GM06990 (cell line): ENCODE measurements around the gene BLZF1.
"Not testable (repeated sequence)": the region's sequence is repeated elsewhere in the genome, so short reads cannot be mapped to it uniquely, and the experiment has no call there.

ENCODE experiments used
- DNase-seq: peaks from one replicate; pipeline ENCODE4 v3.0.0-alpha.2; 2011; ENCODE audit not compliant: insufficient read length; ENCODE audit errors: extremely low read depth
- H3K27me3 ChIP-seq: replicated peaks from 2 replicates; pipeline ENCODE4 v1.6.0; 2011; ENCODE audit warnings: low read length; ENCODE audit not compliant: control insufficient read depth, insufficient read depth
- H3K36me3 ChIP-seq: 2 replicates; pipeline ENCODE4 v1.5.1; 2011; ENCODE audit warnings: low read length; ENCODE audit not compliant: control insufficient read depth, insufficient read depth
- H3K4me3 ChIP-seq: replicated peaks from 2 replicates; pipeline ENCODE4 v1.5.1; 2011; ENCODE audit warnings: low read depth, mild to moderate bottlenecking, control low read depth, low read length
- CTCF ChIP-seq: IDR thresholded peaks from 2 replicates; pipeline ENCODE4 v1.5.1; 2011; ENCODE audit warnings: low read length, control low read depth, mild to moderate bottlenecking, inconsistent platforms; ENCODE audit not compliant: insufficient read depth, poor library complexity, severe bottlenecking

The BLZF1 gene

GRCh38 chr1:169326261-169326955, 41.6 kb upstream of the BLZF1 start:
- Histone ChIP-seq H3K4me3 (no peak overlapping the region), H3K27me3 (no peaks in the 10 kb centered on the region), H3K36me3 (no peaks in the 10 kb centered on the region)
- no peak for TF ChIP-seq CTCF
- DNase-seq = no peak

- H3K36me3 ChIP-seq = no peaks in the 10 kb centered on the region
- DNase-seq = no peak
- no peak overlapping the region for H3K4me3 ChIP-seq
- no peak for TF ChIP-seq CTCF
- no peaks in the 10 kb centered on the region for H3K27me3 ChIP-seq
Measured at GRCh38 chr1:169326956-169327268, 41.1 kb upstream of the BLZF1 start.

- H3K27me3 ChIP-seq = no peaks in the 10 kb centered on the region
- no peak for DNase-seq
- no peaks in the 10 kb centered on the region for H3K36me3 ChIP-seq
- TF ChIP-seq CTCF = no peak
- no peak overlapping the region for H3K4me3 ChIP-seq
Measured at GRCh38 chr1:169327875-169328274, 40.1 kb upstream of the BLZF1 start.

- Histone ChIP-seq H3K27me3 (no peaks in the 10 kb centered on the region), H3K36me3 (no peaks in the 10 kb centered on the region), H3K4me3 (no peak overlapping the region)
- TF ChIP-seq CTCF = no peak
- DNase-seq = no peak
Measured at GRCh38 chr1:169329383-169329782, 38.6 kb upstream of the BLZF1 start.

- Histone ChIP-seq H3K4me3 (no peak overlapping the region), H3K36me3 (no peaks in the 10 kb centered on the region), H3K27me3 (no peaks in the 10 kb centered on the region)
- TF ChIP-seq CTCF = no peak
- no peak for DNase-seq
Measured at GRCh38 chr1:169330927-169331326, 37.1 kb upstream of the BLZF1 start.

- H3K4me3 ChIP-seq, H3K36me3 ChIP-seq, H3K27me3 ChIP-seq, DNase-seq: not testable (repeated sequence)
Measured at GRCh38 chr1:169334727-169335126, 33.3 kb upstream of the BLZF1 start.

GRCh38 chr1:169336947-169337715, 30.9 kb upstream of the BLZF1 start:
- not testable (repeated sequence) for H3K36me3 ChIP-seq, DNase-seq, H3K27me3 ChIP-seq, H3K4me3 ChIP-seq
